Fibroblast of lung (primary cell): Measurements from ENCODE around the gene NDUFV2. TPM values are rescaled to one million over a fixed set of nuclear protein-coding genes. Genes with fewer than 3 reads are reported as not detected.
A peak's percentile ranks its signal among the peaks of the same experiment; 100 is the strongest.

Experiments used
- DNase-seq, 2 donors: peaks; one replicate each; pipeline versions ENCODE4 v3.0.0 to v3.0.0-alpha.2; 2010; ENCODE audit warnings: low read depth in 2 of 2
- H2AFZ ChIP-seq: 2 replicates; pipeline ENCODE4 v1.5.1; 2012; ENCODE audit warnings: low read length, control low read depth, inconsistent platforms
- H3K27ac ChIP-seq: 2 replicates; pipeline ENCODE4 v1.5.1; 2011; ENCODE audit warnings: low read length, control low read depth; ENCODE audit not compliant: insufficient read depth
- H3K27me3 ChIP-seq: 2 replicates; pipeline ENCODE4 v1.5.1; 2011; ENCODE audit warnings: mild to moderate bottlenecking, low read length; ENCODE audit not compliant: control insufficient read depth, insufficient read depth
- H3K36me3 ChIP-seq: 2 replicates; pipeline ENCODE4 v1.5.1; 2011; ENCODE audit warnings: low read length; ENCODE audit not compliant: control insufficient read depth, insufficient read depth
- H3K4me1 ChIP-seq: 2 replicates; pipeline ENCODE4 v1.5.1; 2011; ENCODE audit warnings: low read length; ENCODE audit not compliant: control insufficient read depth, insufficient read depth; ENCODE audit errors: extremely low read depth
- H3K4me2 ChIP-seq: 2 replicates; pipeline ENCODE4 v1.5.1; 2011; ENCODE audit warnings: low read length, control low read depth; ENCODE audit not compliant: insufficient read depth; ENCODE audit errors: extremely low read depth
- H3K4me3 ChIP-seq, 4 experiments: fragments of 200-600 bp in 1 of 4; sonication (generic) in 1 of 4; replicated peaks in 1 of 4; 2 replicates each; pipeline ENCODE4 v1.5.1; 2011 to 2016; ENCODE audit warnings: low read length in 4 of 4, low read depth in 3 of 4, mild to moderate bottlenecking in 3 of 4, control low read depth in 2 of 4, inconsistent platforms in 1 of 4, mixed read lengths in 1 of 4; ENCODE audit not compliant: insufficient read depth in 1 of 4; ENCODE audit errors: control extremely low read depth in 1 of 4
- H3K79me2 ChIP-seq: 2 replicates; pipeline ENCODE4 v1.5.1; 2012; ENCODE audit warnings: mild to moderate bottlenecking, low read length, inconsistent platforms; ENCODE audit not compliant: control insufficient read depth, insufficient read depth
- H3K9ac ChIP-seq: 2 replicates; pipeline ENCODE4 v1.5.1; 2011; ENCODE audit warnings: mild to moderate bottlenecking, low read length, control low read depth; ENCODE audit not compliant: insufficient read depth
- H3K9me3 ChIP-seq: 2 replicates; pipeline ENCODE4 v1.5.1; 2012; ENCODE audit warnings: low read depth, low read length; ENCODE audit not compliant: control insufficient read depth, insufficient read depth
- H4K20me1 ChIP-seq: 2 replicates; pipeline ENCODE4 v1.5.1; 2011; ENCODE audit warnings: low read length; ENCODE audit not compliant: control insufficient read depth, insufficient read depth; ENCODE audit errors: extremely low read depth
- CTCF ChIP-seq, 2 donors: IDR thresholded peaks in 1 of 2; conservative IDR thresholded peaks in 1 of 2; 1 replicate in 1 of 2; 2 replicates in 1 of 2; pipeline ENCODE4 v1.5.1; 2011 to 2012; ENCODE audit warnings: low read length in 2 of 2, control low read depth in 1 of 2, inconsistent platforms in 1 of 2, low read depth in 1 of 2, mild to moderate bottlenecking in 1 of 2
- EZH2 ChIP-seq: IDR thresholded peaks from 2 replicates; pipeline ENCODE4 v1.5.1; 2012; ENCODE audit warnings: low read length, control low read depth, mild to moderate bottlenecking; ENCODE audit errors: missing control alignments
- polyA plus RNA-seq, 2 donors: library from polyadenylated mRNA; depleted of rRNA in 1 of 2; stranded (reverse) in 1 of 2; unstranded in 1 of 2; fragments of >200 nt; gene quantifications; 2 replicates each; pipeline ENCODE4 v1.2.1, GENCODE V29; 2011 to 2012; ENCODE audit warnings: missing spikeins in 1 of 2
- total RNA-seq: library from RNA; depleted of rRNA; stranded (reverse); fragments of >200 nt; gene quantifications from 2 replicates; pipeline ENCODE4 v1.2.1, GENCODE V29; 2014

NDUFV2 gene
- total and polyA plus RNA-seq, 2 donors (not counting 1 experiment from before 2014, with no cell fraction given): 97.3 to 133 TPM

DNA sequence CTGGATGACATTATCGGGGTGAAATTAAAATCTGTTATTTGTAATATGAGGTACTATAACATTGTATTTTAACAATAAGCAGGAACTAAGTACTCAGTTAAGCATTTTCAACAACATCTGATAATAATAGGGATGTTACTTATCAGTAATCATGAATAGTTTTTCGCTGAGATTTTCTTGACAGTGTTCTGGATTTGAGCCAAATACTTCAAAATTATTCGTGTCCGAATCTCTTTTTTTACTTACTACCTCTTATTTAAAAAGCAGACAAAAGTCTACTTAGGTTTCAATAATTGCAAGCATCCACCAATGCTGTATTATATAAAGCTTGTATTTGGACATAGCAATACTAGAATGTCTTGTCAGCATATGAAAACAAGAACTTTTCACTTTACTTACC, 27.7 kb downstream of the NDUFV2 start:
- H3K9me3 ChIP-seq: no peaks in the 10 kb centered on the region
- no peaks in the 10 kb centered on the region for H4K20me1 ChIP-seq
- no peak overlapping the region for H3K4me3 ChIP-seq
- TF ChIP-seq EZH2: no peak
- no peak for TF ChIP-seq CTCF (conservative IDR thresholded peaks at IDR 0.05 in 1 of 2, IDR thresholded peaks at IDR 0.05 in 1 of 2; ENCODE audit: low read depth in 1 of 2, low read length in 2 of 2)
- no peaks in the 10 kb centered on the region for H3K27me3 ChIP-seq
- H2AFZ ChIP-seq: no peak overlapping the region
- no peak overlapping the region for H3K9ac ChIP-seq
- H3K4me2 ChIP-seq: no peak overlapping the region
- peaks cover 3% of the 10 kb centered on the region for H3K36me3 ChIP-seq
- no peaks in the 10 kb centered on the region for H3K79me2 ChIP-seq
- no peak for DNase-seq
- no peak overlapping the region for H3K27ac ChIP-seq
- H3K4me1 ChIP-seq: no peaks in the 10 kb centered on the region

- H3K79me2 ChIP-seq: peaks cover 2% of the 10 kb centered on the region
- H3K36me3 ChIP-seq: peaks cover 6% of the 10 kb centered on the region
- no peak overlapping the region for H3K27ac ChIP-seq
Measured at GRCh38 chr18:9130806-9131205, 28.3 kb downstream of the NDUFV2 start.

GRCh38 chr18:9132628-9133027, 30.1 kb downstream of the NDUFV2 start:
- Histone ChIP-seq H4K20me1 (no peaks in the 10 kb centered on the region), H2AFZ (no peak overlapping the region), H3K9ac (no peak overlapping the region), H3K4me3 (no peak overlapping the region), H3K4me2 (no peak overlapping the region), H3K36me3 (peaks cover 6% of the 10 kb centered on the region), H3K27ac (no peak overlapping the region), H3K27me3 (no peaks in the 10 kb centered on the region), H3K9me3 (no peaks in the 10 kb centered on the region), H3K79me2 (peaks cover 4% of the 10 kb centered on the region), H3K4me1 (peaks cover 7% of the 10 kb centered on the region)
- no peak for DNase-seq
- TF ChIP-seq EZH2 (no peak), CTCF (conservative IDR thresholded peaks at IDR 0.05 in 1 of 2, IDR thresholded peaks at IDR 0.05 in 1 of 2; ENCODE audit: low read depth in 1 of 2, low read length in 2 of 2) (no peak)

More at GRCh38 chr18:9130806-9131205, 28.3 kb downstream of the NDUFV2 start:
- no peak for TF ChIP-seq EZH2
- no peak for TF ChIP-seq CTCF (conservative IDR thresholded peaks at IDR 0.05 in 1 of 2, IDR thresholded peaks at IDR 0.05 in 1 of 2; ENCODE audit: low read depth in 1 of 2, low read length in 2 of 2)
- no peaks in the 10 kb centered on the region for H3K9me3 ChIP-seq
- H3K4me1 ChIP-seq: peaks cover 6% of the 10 kb centered on the region
- no peak overlapping the region for H3K9ac ChIP-seq
- no peak overlapping the region for H3K4me3 ChIP-seq
- H3K4me2 ChIP-seq: no peak overlapping the region
- no peak overlapping the region for H2AFZ ChIP-seq
- no peaks in the 10 kb centered on the region for H4K20me1 ChIP-seq
- H3K27me3 ChIP-seq: no peaks in the 10 kb centered on the region
- peak in 1 of 2 donors; percentile 30 for DNase-seq
